Amniotic stem cell (primary cell): ENCODE results near the gene PGLYRP2.
"Not testable (repeated sequence)": the region's sequence is repeated elsewhere in the genome, so short reads cannot be mapped to it uniquely, and the experiment has no call there.

Experiments used
- DNase-seq: peaks from one replicate; lab custom pipeline; 2025; lab: John Stamatoyannopoulos, UW

The PGLYRP2 gene

DNA sequence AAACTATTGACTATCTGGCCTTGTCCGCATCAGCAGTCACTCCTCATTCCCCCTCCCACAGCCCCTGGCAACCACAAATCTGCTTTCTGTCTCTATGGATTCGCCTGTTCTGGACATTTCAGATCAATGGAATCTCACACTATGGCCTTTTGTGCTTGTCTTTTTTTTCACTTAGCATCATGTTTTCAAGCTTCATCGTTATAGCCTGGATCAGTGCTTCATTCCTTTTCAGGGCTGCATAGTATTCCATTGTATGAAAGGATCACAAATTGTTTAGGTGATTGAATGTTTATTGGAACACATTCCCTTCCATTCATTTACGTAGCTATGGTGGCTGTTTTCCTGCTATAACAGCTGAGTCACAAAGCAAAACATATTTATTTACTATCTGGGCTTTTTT, 7.7 kb upstream of the PGLYRP2 start:
- no peak for DNase-seq

DNA sequence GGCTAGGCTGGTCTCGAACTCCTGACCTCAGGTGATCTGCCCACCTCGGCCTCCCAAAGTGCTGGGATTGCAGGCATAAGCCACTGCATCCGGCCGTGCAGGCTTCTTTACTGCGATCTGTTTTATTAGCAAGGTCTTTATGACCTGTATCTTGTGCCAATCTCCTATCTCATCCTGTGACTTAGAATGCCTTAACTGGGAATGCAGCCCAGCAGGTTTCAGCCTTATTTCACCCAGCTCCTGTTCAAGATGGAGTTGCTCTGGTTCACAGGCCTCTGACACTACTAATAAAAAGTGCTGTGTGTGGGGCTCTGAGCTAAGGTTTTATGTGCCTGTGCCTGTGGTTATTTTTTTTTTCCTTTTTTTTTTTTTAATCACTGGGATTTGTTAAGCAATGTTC, 6.5 kb upstream of the PGLYRP2 start:
- not testable (repeated sequence) for DNase-seq

DNA sequence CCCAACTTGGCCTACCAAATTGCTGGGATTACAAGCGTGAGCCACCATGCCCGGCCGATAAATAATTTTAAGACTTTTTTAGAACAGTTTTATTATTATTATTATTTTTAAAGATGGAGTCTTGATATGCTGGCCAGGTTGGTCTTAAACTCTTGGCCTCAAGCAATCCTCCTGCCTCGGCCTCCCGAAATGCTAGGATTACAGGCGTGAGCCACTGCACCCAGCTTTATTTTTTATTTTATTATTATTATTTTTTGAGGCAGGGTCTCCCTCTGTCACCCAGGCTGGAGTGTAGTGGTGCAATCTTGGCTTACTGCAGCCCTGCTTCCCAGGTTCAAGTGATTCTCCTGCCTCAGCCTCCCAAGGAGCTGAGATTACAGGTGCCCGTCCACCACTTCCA, 1.7 kb upstream of the PGLYRP2 start:
- DNase-seq: not testable (repeated sequence)

DNA sequence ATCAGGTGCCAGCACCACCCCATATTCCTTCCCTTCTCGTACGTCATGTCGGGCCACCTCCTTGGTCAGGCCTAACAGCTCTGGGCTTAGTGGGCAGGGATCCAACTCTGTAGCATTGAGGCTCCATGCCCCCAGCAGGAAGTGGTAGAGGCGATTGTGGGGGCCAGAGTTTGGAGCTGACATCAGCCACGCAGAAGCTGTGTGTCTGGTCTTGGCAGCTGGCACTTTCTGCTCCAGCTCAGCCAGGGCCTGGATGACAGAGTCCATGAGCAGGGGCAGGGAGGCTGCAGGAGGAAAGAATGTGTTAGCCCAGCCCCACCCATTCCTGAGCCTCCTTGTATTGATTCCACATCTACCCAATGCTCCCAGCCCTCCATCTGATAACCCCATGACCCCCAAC, 3.0 kb downstream of the PGLYRP2 start:
- no peak for DNase-seq

DNA sequence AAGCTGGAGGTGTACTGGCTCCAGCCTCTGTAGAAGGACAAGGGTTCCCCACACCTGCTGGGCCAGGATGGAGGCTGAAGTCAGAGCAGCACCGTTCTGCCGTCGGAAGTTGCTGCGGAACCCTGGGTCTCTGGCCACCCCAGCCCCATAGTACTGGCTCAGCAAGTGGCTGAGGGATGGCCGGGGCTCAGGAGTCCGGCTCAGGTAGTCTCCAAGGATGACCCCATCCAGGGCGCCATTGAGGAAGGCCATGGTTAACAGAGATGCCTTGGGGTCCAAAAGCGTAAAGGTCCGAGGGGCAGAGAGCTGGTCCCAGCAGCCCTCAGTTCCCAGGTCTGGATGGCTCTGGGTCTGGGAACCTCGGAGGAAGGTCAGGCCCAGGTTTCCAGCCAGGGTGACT, 3.7 kb downstream of the PGLYRP2 start:
- no peak for DNase-seq

DNA sequence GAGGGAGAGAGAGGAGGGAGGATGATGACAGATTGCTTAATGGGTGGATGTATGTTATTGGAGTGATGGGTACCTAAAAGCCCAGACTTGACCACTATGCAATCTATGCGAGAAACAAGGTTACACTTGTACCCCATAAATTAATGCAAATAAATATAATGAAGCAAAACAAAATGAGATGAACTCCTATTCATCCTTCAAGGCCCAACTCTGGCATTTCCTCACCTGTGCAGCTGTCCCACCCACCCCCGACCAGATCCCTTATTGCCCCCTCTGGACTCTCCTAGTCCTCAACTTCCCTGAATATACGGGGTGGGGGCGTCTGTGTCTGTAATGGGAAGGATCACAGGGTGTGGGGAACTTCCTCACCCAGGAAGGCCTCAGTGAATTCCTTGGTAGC, 4.1 kb downstream of the PGLYRP2 start:
- DNase-seq: no peak

DNA sequence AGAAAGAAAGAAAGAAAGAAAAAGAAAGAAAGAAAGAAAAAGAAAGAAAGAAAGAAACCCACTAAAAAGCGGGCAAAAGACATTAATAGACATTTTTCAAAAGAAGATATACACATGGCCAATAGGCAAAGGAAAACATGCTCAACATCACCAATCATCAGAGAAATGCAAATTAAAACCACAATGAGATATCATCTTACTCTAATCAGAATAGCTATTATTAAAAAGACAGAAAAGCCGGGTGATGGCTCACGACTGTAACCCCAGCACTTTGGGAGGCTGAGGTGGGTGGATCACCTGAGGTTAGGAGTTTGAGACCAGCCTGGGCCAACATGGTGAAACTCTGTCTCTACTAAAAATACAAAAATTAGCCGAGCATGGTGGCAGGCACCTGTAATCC, 5.5 kb downstream of the PGLYRP2 start:
- DNase-seq: not testable (repeated sequence)

DNA sequence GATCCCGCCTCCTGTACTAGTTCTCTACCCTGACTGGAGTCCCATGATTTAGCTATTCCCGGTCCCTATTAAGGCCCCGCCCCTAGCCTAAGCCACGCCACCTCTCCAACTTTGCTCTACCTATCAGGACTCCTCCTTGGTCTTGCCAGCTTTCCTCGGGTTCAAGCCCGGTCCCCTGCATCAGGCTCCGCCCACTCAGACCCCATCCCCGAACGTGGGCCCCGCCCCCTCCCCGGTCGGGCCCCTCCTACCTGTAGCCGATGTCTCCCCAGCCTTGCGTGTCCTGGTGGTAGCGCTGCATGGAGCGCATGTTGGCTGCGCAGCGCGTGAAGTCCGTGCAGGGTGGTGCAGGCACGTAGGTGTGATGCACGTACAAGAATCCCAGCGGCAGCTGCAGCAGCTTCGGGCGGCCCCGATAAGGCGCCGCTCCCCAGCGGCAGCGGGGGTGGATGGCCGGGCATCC, 7.6 kb downstream of the PGLYRP2 start:
- no peak for DNase-seq

DNA sequence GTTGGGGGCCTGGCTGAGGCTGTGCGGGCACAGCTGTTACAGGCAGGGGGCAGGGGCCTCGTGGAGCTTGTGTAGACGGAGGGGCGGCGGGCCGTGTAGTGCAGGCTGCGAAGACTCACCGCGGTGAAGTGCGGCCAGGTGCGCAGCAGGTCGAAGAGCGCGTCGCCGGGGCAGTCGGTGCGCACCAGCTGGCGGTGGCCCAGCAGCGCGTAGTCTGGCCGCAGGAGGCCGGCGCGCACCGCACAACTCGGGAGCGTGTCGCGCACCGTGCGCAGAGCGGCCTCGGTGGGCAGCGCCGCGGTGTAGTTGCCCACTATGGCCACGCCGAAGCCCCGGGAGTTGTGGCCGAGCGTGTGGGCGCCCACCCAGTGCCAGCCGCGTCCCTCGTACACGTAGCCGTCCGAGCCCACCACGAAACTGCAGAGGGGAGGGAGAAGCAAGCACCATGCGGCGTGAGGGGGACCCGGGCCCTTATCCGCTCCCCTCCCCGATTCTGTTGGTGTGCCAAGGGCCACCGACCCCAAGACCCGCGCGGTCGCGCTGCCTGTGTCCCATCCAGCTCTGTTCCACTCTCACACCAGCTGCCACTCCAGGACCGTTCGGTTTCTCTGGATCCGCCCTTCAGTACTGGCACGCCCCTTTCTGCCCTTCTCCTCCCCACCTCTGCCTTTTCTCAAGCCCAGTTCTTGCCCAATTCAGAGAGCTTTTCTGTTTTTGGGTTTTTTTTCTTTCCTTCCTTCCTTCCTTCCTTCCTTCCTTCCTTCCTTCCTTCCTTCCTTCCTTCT, 9.6 kb downstream of the PGLYRP2 start:
- DNase-seq: no peak

DNA sequence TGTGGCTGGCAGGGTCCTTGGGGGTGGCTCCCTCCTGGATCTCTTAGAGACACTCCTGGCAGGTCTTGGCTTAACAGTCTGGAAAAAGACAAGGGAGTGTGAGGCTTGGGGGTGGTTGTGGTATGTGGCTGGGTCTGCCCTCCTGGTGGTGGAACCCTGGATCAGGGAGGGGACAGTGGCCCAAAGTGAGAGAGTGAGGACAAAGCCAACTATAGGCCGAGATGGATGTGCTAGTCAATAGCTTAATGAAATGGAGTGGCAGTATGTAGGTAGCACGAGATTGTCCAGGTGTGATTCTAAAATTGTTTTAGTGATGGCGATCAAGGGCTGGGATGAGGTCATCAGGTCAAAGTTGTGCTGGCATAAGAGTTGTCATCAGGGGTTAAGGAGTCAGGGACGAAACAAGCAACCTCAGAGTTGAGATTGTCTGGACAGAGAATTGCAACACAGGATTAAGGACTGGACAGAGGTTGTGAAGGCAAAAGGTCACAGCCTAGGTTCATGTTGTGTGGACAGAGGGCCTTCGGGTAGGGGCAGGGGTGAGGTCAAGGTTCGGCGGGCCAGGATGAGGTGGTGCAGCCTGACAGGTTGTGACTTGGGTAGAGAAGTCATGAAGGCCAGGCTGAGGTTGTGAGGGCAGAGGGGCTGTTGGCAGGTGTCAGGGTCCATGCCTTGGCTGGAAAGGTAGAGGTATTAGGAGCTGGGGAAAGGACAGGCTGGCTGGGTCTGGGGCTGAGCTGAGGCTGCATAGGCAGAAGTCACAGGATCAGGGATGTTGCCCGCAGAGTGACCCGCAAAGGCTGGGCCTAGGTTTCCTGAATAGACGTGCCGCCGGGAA, 10.4 kb downstream of the PGLYRP2 start:
- DNase-seq: no peak

DNA sequence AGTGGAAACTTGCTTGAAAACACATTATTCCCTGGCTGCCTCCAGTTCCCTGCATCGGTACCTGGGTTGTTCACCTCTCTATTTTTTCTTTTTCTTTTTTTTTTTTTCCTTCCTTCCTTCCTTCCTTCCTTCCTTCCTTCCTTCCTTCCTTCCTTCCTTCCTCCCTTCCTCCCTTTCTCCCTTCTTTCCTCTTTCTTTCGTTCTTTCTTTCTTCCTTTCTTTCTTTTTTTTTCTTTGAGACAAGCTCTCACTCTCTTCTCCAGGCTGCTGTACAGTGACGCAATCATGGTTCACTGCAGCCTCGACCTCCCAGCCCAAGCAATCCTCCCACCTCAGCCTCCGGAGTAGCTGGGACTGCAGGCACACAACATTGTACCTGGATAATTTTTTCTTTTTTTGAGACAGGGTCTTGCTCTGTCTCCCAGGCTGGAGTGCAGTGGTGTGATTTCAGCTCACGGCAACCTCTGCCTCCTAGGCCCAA, 11.5 kb downstream of the PGLYRP2 start:
- DNase-seq: no peak

DNA sequence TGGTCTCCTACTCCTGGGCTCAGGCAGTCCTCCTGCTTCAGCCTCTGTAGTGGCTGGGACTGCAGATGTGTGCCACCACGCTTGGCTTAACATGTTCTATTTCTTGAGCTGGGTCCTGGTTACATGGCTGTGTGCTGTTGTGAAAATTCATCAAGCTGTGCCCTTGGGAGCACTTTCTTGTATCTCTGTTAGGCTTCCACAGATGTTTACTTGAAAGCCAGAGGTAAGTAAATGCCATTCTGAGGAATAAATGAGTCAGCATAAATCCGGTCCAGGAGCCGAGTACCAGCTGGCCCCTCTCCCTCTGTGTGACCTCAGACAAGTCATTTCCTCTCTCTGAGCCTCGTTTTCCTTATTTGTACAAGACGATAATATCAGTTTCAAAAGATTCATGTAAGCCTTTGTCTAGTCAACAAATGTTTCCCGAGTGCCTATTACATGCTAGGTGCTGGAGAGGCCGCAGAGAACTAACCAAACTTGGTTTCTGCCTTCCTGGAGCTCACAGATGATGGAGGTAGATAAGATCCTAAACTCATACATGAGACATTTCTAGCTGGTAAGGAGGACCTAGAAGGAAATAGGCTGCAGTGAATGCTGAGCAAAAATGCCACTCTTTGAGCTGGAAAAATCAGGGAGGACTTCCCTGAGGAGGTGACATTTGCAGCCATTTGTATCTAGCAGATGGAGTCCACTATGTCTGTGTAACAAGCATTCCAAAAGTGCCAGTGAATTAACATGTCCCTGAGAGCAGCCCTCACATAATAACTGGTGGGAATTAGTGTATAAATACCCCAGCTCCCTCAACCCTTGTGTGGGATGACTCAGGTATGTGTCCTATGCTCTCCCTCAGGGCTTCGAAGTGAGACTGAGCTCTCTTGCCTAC, 12.2 kb downstream of the PGLYRP2 start:
- no peak for DNase-seq

DNA sequence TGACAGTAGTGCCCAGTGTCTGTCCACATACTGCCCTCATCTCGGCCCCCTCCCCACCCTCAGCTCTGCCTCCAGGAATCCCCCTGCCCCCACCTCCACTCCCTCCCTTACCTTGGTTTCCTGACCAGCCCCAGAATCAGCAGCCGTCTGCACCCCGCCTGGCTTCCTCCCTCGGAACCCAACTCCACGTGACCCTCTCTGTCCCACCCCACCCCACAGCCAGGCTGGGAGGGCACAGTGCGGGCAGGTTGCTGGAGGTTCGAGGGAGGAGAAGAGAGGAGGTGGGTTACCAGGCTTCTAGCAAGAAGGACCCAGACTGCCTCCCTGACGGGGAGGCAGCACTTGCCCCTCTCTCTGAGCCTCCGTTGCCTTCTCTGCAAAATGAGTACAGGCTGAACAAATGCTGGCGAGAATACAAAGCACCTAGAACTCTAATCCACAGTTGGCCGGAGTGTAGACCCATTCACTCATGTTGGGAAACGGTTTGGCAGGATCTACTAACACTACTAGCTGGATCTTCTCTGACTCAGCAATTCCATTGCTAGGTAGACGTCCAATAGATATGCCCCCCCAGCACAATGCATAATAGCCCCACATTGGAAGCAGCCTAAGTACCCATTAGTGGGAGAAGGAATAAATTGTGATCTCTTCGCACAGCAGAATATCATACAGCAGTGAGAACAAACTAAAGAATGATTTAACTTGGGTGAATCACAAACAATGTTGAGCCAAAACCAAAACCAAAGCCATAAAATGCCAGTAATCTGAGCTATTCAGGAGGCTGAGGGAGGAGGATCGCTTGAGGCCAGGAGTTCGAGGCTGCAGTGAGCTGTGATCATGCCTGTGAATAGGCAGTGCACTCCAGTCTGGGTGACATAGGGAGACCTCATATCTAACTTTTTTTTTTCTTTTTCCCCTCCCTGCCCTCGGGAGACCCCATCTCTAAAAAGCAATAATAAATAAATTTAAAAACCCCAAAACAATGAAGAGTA, 14.6 kb downstream of the PGLYRP2 start, which contains the start of gene RASAL3:
RASAL3 (minus strand) TSS at position 151 of the 992 bp plus-strand sequence. CDS start 186 bp downstream, outside the sequence.
- no peak for DNase-seq

DNA sequence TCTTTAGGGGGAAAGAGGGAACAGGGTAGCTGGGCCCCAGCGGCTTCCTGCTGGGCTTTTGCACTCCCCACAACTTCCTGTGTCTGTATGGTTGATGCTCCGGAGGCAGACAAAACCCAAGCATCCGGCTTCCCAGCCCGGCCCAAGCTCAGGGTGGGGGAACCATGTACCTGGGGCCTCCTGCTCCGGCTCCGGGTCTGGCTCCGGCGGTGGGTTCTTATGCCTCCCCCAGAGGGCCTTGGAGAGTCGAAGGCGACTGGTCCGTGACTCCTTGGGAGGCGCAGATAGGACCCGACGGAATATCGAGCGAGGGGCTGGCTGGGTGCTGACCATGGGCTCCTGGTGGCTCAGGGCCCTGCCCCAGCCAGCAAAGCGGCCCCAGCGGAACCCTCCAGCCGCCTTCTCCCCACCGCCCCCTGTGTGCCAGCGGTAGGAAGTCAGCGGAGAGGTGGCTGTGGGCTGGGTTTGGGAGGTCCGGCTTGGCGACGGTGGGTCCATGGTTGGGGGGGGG, 15.4 kb downstream of the PGLYRP2 start:
- DNase-seq: no peak

DNA sequence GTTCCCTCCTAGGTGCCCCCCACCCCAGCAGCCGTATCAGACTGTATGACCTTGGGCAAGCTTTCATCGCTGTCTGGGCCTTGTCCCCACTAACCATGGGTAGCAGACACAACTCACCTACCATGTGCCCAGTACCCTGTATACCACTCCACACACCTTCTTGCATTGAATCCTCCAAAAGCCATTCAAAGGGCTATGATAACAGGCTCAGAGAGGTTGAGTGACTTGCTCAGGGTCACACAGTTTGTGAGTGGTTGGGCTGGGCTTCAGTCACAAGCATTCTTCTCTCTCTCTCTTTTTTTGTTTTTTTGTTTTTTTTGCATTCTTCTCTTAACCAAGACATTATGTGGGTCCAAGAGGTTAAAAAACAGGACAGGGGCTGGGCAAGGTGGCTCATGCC, 17.6 kb downstream of the PGLYRP2 start:
- DNase-seq: no peak

DNA sequence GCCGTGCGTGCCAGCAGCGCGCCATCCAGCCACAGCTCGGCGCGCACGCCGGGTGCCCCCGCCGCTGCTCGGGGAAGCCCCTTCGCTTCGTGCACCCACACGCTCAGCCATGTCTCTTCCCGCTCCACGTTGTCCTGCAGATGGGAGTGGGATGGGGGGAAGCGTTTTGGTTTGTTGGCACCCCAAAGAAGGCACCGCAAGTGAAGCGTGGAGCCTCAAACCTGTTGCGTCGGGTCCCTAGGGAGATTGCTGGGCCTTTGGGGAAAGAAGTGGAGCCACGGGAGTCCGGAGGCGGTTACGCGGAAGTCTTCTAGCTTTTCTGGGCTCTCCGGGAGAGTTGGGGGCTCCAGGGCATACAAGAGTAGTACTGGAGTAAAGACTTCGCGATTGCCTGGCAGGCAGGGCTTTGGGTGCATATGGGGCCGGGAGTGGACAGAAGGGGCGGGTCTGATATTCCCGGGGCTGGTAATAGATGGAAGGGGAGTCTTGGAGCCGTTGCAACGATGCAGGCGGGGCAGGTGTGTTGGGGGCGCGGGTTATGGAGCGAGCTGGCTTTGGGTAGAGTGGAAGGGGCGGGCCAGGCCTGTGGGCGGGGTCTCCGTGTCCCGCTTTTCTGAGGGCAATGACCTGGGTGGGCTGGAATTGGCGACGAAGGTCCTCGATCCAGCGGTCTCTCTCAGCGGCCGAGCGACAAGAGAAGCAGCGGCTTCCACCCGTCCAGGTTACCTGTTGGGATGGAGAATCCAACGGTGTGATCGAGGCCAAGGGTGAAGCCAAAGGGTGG, 21.4 kb downstream of the PGLYRP2 start:
- DNase-seq: no peak

DNA sequence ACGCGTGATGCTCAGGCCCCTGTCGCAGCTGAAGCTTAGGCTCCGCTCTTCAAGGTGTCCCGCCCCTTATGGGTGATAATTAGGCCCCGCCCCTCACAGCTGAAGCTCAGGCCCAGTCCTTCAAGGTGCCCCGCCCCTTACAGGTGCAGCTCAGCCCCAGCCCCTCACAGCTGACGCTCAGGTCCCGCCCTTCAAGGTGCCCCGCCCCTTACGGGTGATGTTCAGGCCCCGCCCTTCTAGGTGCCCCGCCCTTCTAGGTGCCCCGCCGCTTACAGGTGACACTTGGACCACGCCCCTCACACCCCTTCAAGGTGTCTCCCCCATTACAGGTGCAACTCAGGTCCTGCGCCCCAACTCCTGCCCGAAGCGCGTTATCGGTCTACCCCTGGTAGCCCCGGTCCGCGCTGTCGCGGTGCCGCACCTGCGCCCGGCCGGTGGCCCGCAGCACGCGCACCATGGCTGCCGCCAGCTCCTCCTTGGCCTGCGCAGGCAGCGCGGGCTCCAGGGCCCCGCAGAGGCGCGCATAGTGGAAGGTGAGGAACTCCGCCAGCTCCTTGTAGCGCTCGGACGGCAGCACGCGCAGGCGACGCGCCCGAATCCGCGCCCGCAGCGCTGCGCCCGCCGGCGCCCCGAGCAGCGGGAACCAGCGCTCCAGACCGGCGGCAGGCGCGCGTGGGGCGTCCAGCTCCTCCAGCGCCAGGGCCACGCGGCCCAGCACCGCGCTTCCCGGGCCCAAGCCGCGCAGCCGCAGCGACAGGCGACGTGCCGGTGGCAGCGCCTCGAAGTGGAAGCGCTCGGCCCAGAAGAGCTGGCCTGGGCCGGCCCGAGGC, 22.2 kb downstream of the PGLYRP2 start:
- DNase-seq: no peak

DNA sequence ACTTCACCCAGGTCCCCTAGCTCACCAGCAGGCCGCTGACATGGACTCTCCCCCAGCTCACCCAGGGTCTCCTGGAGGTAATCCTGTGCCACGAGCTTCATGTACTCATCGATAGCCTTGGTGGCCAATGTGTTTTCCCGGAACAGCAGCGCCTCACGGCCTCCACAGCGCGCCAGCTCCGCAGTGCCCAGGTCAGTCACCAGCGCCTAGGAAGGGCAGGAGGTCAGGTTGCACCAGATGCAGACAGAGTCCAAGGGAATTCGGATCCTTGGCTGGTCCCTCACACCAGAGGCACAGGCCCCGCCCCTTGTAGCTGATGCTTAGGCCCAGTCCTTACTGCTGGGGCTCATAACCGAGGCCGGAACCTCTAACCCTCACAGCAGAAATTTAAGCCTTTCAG, 22.9 kb downstream of the PGLYRP2 start:
- no peak for DNase-seq

DNA sequence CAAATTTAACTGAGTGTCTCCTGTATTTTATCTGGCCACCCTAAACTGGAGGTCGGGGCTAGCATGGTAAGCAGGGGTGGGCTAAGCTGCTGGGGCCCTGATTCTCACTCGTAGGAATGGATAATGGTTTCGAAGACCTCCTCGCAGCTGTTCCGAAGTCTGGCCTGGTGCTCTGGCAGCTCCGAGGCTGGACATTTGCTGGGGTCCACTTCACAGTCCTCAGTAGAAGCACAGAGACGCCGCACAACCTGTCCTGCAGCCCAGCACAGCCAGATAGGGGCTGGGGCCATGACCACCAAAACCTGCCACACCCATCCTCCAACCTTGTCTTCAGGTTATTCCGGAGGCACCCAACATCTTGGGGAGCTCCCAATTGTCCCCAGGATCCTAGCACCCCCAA, 23.3 kb downstream of the PGLYRP2 start:
- no peak for DNase-seq
